ENCODE results near the gene ITGBL1.

The ITGBL1 gene

GRCh38 chr13:101569807-101570206, 117.3 kb downstream of the ITGBL1 start:
- no peak for DNase-seq (ENCODE audit: low read depth)

- DNase-seq (ENCODE audit: low read depth) = no peak
Measured at GRCh38 chr13:101570410-101570809, 117.9 kb downstream of the ITGBL1 start.

GRCh38 chr13:101572456-101572855, 120.0 kb downstream of the ITGBL1 start:
- DNase-seq (ENCODE audit: low read depth) = no peak

GRCh38 chr13:101575581-101575980, 123.1 kb downstream of the ITGBL1 start:
- DNase-seq (ENCODE audit: low read depth) = no peak

- DNase-seq (ENCODE audit: low read depth) = no peak
Measured at GRCh38 chr13:101576455-101576854, 124.0 kb downstream of the ITGBL1 start.

- DNase-seq (ENCODE audit: low read depth) = no peak
Measured at GRCh38 chr13:101576977-101577376, 124.5 kb downstream of the ITGBL1 start.

- no peak for DNase-seq (ENCODE audit: low read depth)
Measured at GRCh38 chr13:101579281-101579802, 126.9 kb downstream of the ITGBL1 start.

- no peak for DNase-seq (ENCODE audit: low read depth)
Measured at GRCh38 chr13:101584331-101584730, 131.9 kb downstream of the ITGBL1 start.

GRCh38 chr13:101590479-101590878, 138.0 kb downstream of the ITGBL1 start:
- DNase-seq (ENCODE audit: low read depth) = no peak

GRCh38 chr13:101594936-101595335, 142.5 kb downstream of the ITGBL1 start:
- DNase-seq (ENCODE audit: low read depth) = no peak

- no peak for DNase-seq (ENCODE audit: low read depth)
Measured at GRCh38 chr13:101596803-101597202, 144.3 kb downstream of the ITGBL1 start.

- DNase-seq (ENCODE audit: low read depth) = no peak
Measured at GRCh38 chr13:101611491-101612475, 159.3 kb downstream of the ITGBL1 start.

- no peak for DNase-seq (ENCODE audit: low read depth)
Measured at GRCh38 chr13:101612735-101613134, 160.3 kb downstream of the ITGBL1 start.

- DNase-seq (ENCODE audit: low read depth) = no peak
Measured at GRCh38 chr13:101614491-101614890, 162.0 kb downstream of the ITGBL1 start.

- no peak for DNase-seq (ENCODE audit: low read depth)
Measured at GRCh38 chr13:101618440-101619187, 166.1 kb downstream of the ITGBL1 start.

- no peak for DNase-seq (ENCODE audit: low read depth)
Measured at GRCh38 chr13:101621099-101621498, 168.6 kb downstream of the ITGBL1 start.

- no peak for DNase-seq (ENCODE audit: low read depth)
Measured at GRCh38 chr13:101623470-101624209, 171.2 kb downstream of the ITGBL1 start.

- DNase-seq (ENCODE audit: low read depth) = no peak
Measured at GRCh38 chr13:101624210-101624922, 171.9 kb downstream of the ITGBL1 start.

- no peak for DNase-seq (ENCODE audit: low read depth)
Measured at GRCh38 chr13:101624981-101625380, 172.5 kb downstream of the ITGBL1 start.

- no peak for DNase-seq (ENCODE audit: low read depth)
Measured at GRCh38 chr13:101626925-101627555, 174.6 kb downstream of the ITGBL1 start.

GRCh38 chr13:101627556-101627943, 175.1 kb downstream of the ITGBL1 start:
- DNase-seq (ENCODE audit: low read depth) = no peak
